Panc1 (cell line): ENCODE results near the gene MAGEB17. TPM values are rescaled to one million over a fixed set of nuclear protein-coding genes. Genes with fewer than 3 reads are reported as not detected.
"Not testable (repeated sequence)": the region's sequence is repeated elsewhere in the genome, so short reads cannot be mapped to it uniquely, and the experiment has no call there.

ENCODE experiments used
- ATAC-seq: fragments of 200-7000 bp; cut with Tn5 transposase; 2 replicates; pipeline ENCODE4 v1.9.1; 2020; ENCODE audit warnings: mild to moderate bottlenecking, moderate library complexity
- BruUV-seq: library from RNA; stranded (reverse); fragments of 400-500 nt; replicated peaks from 2 replicates; lab custom pipeline; 2021; lab: Mats Ljungman, UMichigan
- CTCF ChIA-PET: fragments of 300-600 bp; sonication (Branson Sonifier 250); formaldehyde crosslinking; loops from one replicate; lab custom pipeline; 2022; ENCODE audit warnings: antibody characterized with exemption; lab: Charles Lee
- POLR2A ChIA-PET: fragments of 300-600 bp; sonication (Branson Sonifier 250); formaldehyde crosslinking; loops from one replicate; lab custom pipeline; 2022; ENCODE audit warnings: antibody characterized with exemption; lab: Charles Lee
- DNase-seq: peaks from one replicate; pipeline ENCODE4 v3.0.0-alpha.2; 2010; ENCODE audit warnings: low read depth, low spot score
- H3K27ac ChIP-seq: 2 replicates; pipeline ENCODE4 v1.5.1; 2011; ENCODE audit warnings: mild to moderate bottlenecking, low read length, inconsistent platforms
- H3K27me3 ChIP-seq: fragments of 200-500 bp; sonication (Bioruptor generic); 2 replicates; pipeline ENCODE4 v1.6.0; 2014; ENCODE audit warnings: low read length, inconsistent platforms; ENCODE audit not compliant: control insufficient read depth, insufficient read depth
- H3K36me3 ChIP-seq: fragments of 200-500 bp; sonication (Bioruptor generic); 2 replicates; pipeline ENCODE4 v1.5.1; 2014; ENCODE audit warnings: inconsistent platforms, mild to moderate bottlenecking, low read length, moderate library complexity; ENCODE audit not compliant: control insufficient read depth, insufficient read depth
- H3K4me1 ChIP-seq: 2 replicates; pipeline ENCODE4 v1.5.1; 2011; ENCODE audit warnings: inconsistent platforms, mild to moderate bottlenecking, low read length, moderate library complexity; ENCODE audit not compliant: control insufficient read depth, insufficient read depth
- H3K4me3 ChIP-seq, 2 experiments: 2 replicates each; pipeline ENCODE4 v1.5.1; 2011 to 2012; ENCODE audit warnings: low read depth in 2 of 2, low read length in 2 of 2, mild to moderate bottlenecking in 2 of 2, inconsistent platforms in 1 of 2, moderate library complexity in 1 of 2
- H3K9me3 ChIP-seq: fragments of 200-500 bp; sonication (Bioruptor generic); 2 replicates; pipeline ENCODE4 v1.5.1; 2014; ENCODE audit warnings: low read depth, mild to moderate bottlenecking, inconsistent platforms, low read length, moderate library complexity; ENCODE audit not compliant: control insufficient read depth, insufficient read depth
- CTCF ChIP-seq: fragments of 450-650 bp; IDR thresholded peaks from 2 replicates; pipeline ENCODE4 v1.5.1; 2017; ENCODE audit warnings: mild to moderate bottlenecking
- POLR2AphosphoS5 ChIP-seq: IDR thresholded peaks from 2 replicates; pipeline ENCODE4 v1.6.1; 2012; ENCODE audit warnings: mild to moderate bottlenecking, low read depth, low read length, moderate library complexity
- SIN3A ChIP-seq: IDR thresholded peaks from 2 replicates; pipeline ENCODE4 v1.6.1; 2012; ENCODE audit warnings: low read depth, mild to moderate bottlenecking, low read length, moderate library complexity, borderline replicate concordance; ENCODE audit not compliant: insufficient read depth
- TCF7L2 ChIP-seq: IDR thresholded peaks from 2 replicates; pipeline ENCODE4 v1.6.1; 2011; ENCODE audit warnings: mild to moderate bottlenecking, low read depth, low read length, inconsistent platforms
- in situ Hi-C: cut with HindIII; loops from 2 replicates; pipeline ENCODE4 v1.10.0; 2016; ENCODE audit warnings: low sequenced_read_pairs, low pct_unique_long_range_greater_than_20kb
- intact Hi-C: fragments of 100-400 bp; cut with micrococcal nuclease; formaldehyde crosslinking; loops from one replicate; pipeline ENCODE4 v1.10.0; 2022; ENCODE audit not compliant: unreplicated experiment
- total RNA-seq: library from RNA; stranded (reverse); gene quantifications from one replicate; pipeline ENCODE4 v1.2.1, GENCODE V29; 2021; ENCODE audit not compliant: unreplicated experiment
- TF ChIP-seq, protein P1 (sequence below), 2 experiments: IDR thresholded peaks; 2 replicates each; pipeline ENCODE4 v1.6.1; 2011 to 2012; ENCODE audit warnings: low read depth in 2 of 2, control low read depth in 1 of 2, low read length in 1 of 2, mild to moderate bottlenecking in 1 of 2, moderate library complexity in 1 of 2; ENCODE audit not compliant: insufficient read depth in 1 of 2

MAGEB17 gene
- total RNA-seq, 1 experiment from 2014 or later = not detected

- in situ Hi-C loops (no loop called here), intact Hi-C loops (no loop called here)
- no peak for ATAC-seq
- POLR2A ChIA-PET = no interaction called here
- Histone ChIP-seq H3K27me3 (no peaks in the 10 kb centered on the region), H3K4me1 (no peaks in the 10 kb centered on the region), H3K9me3 (no peaks in the 10 kb centered on the region), H3K36me3 (no peaks in the 10 kb centered on the region), H3K27ac (no peak overlapping the region), H3K4me3 (no peak overlapping the region)
- no TSS peak for BruUV-seq
- DNase-seq = no peak
- CTCF ChIA-PET = no interaction called here
- no peak for TF ChIP-seq POLR2AphosphoS5
These were observed 10.0 kb downstream of the MAGEB17 start for GRCh38 chrX:16177260-16177659.

DNA sequence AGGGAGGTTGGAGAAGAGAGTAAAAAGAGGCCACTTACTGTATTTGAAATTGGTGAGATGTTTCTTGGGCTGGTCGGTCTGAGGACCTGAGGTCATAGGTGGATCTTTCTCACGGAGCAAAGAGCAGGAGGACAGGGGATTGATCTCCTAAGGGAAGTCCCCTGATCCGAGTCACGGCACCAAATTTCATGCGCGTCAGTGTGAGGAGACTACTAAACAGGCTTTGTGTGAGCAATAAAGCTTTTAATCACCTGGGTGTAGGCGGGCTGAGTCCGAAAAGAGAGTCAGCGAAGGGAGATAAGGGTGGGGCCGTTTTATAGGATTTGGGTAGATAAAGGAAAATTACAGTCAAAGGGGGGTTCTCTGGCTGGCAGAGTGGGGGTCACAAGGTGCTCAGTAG lies 16.6 kb downstream of the MAGEB17 start:
- intact Hi-C loops, H3K4me3 ChIP-seq, H3K27ac ChIP-seq, DNase-seq, ATAC-seq, H3K27me3 ChIP-seq, H3K36me3 ChIP-seq, BruUV-seq, H3K9me3 ChIP-seq, POLR2A ChIA-PET, CTCF ChIA-PET, in situ Hi-C loops, H3K4me1 ChIP-seq: not testable (repeated sequence)

GRCh38 chrX:16185725-16186136 lies 18.4 kb downstream of the MAGEB17 start:
- no peaks in the 10 kb centered on the region for H3K4me1 ChIP-seq
- no peak overlapping the region for H3K27ac ChIP-seq
- no peaks in the 10 kb centered on the region for H3K27me3 ChIP-seq
- POLR2A ChIA-PET = no interaction called here
- DNase-seq (no peak), ATAC-seq (no peak)
- TF ChIP-seq SIN3A (no peak), CTCF (no peak), POLR2AphosphoS5 (no peak), TCF7L2 (no peak)
- TF ChIP-seq, protein P1, sequence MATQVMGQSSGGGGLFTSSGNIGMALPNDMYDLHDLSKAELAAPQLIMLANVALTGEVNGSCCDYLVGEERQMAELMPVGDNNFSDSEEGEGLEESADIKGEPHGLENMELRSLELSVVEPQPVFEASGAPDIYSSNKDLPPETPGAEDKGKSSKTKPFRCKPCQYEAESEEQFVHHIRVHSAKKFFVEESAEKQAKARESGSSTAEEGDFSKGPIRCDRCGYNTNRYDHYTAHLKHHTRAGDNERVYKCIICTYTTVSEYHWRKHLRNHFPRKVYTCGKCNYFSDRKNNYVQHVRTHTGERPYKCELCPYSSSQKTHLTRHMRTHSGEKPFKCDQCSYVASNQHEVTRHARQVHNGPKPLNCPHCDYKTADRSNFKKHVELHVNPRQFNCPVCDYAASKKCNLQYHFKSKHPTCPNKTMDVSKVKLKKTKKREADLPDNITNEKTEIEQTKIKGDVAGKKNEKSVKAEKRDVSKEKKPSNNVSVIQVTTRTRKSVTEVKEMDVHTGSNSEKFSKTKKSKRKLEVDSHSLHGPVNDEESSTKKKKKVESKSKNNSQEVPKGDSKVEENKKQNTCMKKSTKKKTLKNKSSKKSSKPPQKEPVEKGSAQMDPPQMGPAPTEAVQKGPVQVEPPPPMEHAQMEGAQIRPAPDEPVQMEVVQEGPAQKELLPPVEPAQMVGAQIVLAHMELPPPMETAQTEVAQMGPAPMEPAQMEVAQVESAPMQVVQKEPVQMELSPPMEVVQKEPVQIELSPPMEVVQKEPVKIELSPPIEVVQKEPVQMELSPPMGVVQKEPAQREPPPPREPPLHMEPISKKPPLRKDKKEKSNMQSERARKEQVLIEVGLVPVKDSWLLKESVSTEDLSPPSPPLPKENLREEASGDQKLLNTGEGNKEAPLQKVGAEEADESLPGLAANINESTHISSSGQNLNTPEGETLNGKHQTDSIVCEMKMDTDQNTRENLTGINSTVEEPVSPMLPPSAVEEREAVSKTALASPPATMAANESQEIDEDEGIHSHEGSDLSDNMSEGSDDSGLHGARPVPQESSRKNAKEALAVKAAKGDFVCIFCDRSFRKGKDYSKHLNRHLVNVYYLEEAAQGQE (IDR thresholded peaks at IDR 0.05; ENCODE audit: insufficient read depth in 1 of 2, low read depth in 2 of 2, low read length in 1 of 2) = no peak
- no peaks in the 10 kb centered on the region for H3K36me3 ChIP-seq
- in situ Hi-C loops (no loop called here), intact Hi-C loops (no loop called here)
- H3K4me3 ChIP-seq = no peak overlapping the region
- BruUV-seq = no TSS peak
- CTCF ChIA-PET = no interaction called here
- no peaks in the 10 kb centered on the region for H3K9me3 ChIP-seq
